Measurements from ENCODE around the gene RIC8A.
A peak's percentile ranks its signal among the peaks of the same experiment; 100 is the strongest.
"Not testable (repeated sequence)": the region's sequence is repeated elsewhere in the genome, so short reads cannot be mapped to it uniquely, and the experiment has no call there.

Gene RIC8A

DNA sequence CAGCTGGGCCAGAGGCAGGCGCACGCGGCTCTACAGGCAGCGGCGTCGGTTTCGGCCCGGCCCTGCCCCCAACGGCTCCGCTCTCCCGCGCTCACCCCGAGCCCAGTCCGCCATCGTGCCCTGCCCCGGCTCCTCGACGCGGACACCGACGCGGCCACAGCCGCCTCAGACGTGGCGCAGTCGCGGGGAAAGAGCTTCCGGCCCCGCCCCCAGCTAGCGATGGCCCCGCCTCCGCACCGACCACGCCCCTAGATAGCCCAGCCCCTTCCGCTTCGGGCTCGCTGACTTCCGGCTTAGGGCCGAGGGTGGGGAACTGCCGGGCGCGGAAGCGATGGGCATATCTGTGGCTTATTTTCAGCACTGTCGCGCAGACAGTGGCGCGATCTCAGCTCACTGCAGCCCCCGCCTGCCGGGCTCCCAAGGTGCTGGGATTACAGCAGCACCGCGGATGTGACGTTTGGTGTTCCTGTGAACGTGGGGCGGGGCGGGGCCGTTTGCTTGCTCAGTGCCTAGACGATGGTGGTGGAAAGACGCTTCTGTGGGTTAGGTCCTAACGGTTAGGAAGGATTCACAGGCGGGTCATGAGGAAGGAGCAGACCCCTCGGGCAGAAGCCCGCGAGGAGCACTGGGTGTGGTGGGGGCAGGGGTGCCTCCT is at the start of gene RIC8A, which contains the start of gene BET1L:
TSS of gene RIC8A (plus strand) at position 501 of the 655 bp plus-strand sequence. CDS start 1,147 bp downstream, outside the sequence.
TSS of gene BET1L (minus strand) at position 192 of the 655 bp plus-strand sequence. CDS start at position 114, 78 bp downstream.
- peak; percentile 99 for DNase-seq

DNA sequence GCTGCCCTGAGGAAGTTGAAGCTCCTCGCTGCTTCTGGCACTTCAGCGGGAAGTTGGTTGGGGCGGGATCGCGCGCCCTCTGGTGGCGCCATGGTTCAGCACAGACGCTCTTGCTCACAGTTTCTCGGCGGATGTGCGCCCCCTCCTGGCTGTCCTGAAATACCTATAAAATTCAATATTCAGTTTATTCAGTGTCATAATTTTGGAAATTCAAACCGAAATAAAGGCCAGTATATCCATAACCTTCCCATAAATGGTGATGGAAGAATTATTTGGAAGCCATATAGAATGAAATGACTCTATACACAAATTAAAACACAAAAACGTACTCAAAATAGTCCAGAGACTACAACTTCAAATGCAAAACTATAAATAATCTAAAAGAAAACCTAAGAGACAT is 27.3 kb upstream of the RIC8A start:
- not testable (repeated sequence) for DNase-seq

DNA sequence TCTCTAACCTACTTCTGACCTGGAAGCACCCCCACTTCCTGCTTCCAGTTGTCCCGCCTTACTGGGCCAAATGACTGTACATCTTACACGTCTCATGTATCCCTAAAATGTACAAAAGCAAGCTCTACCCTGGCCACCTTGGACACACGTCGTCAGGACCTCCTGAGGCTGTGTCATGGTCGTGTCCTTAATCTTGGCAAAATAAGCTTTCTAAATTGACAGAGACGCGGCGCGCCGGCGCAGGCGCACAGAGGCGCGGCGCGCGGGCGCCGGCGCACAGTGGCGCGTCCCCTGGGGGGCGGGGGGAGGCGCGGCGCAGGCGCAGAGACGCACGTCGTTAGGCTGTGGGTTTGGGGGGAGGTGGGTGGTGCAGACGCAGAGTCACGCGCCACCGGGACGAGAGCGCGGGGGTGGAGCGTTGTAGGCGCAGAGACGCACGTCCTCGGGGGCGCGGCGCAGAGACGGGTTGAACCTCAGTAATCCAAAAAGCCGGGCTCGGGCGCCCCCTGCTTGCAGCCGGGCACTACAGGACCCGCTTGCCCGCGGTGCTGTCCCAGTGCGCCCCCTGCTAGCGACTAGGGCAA is 18.2 kb upstream of the RIC8A start:
- DNase-seq: not testable (repeated sequence)

DNA sequence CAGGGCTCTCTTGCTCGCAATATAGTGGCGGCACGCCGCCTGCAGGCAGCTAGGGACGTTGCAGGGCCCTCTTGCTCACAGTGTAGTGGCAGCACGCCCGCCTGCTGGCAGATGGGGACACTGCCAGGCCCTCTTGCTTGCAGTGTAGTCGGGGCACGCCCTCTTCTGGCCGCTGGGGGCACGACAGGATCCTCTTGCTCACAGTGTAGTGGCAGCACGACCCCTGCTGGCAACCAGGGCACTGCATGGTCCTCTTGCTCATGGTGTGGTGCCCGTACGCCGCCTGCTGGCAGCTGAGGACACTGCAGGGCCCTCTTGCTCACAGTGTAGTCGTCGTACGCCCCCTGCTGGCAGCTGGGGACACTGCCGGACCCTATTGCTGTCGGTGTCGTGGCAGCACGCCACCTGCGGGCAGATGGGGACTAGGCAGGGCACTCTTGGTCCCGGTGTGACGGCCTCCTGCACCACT is 17.6 kb upstream of the RIC8A start:
- not testable (repeated sequence) for DNase-seq

DNA sequence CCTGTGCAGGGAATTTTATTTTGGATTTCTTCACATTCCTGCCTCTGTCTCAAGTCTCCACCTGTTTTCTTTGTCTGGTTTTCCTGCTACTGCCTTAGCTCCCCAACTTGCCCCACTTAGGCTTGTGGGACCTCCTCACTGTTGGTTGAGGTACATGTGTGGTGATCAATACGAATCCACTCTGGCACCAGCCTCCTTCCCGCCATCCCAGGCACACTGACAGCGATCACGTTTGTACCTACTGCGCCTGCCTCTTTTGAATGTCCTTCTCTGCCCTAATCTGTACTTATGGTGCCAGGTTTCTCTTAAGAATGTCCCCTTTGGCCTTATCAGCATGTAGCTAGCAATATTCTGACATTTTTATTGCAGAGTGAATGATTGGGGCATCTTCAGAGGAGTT is 17.0 kb upstream of the RIC8A start:
- DNase-seq: not testable (repeated sequence)

DNA sequence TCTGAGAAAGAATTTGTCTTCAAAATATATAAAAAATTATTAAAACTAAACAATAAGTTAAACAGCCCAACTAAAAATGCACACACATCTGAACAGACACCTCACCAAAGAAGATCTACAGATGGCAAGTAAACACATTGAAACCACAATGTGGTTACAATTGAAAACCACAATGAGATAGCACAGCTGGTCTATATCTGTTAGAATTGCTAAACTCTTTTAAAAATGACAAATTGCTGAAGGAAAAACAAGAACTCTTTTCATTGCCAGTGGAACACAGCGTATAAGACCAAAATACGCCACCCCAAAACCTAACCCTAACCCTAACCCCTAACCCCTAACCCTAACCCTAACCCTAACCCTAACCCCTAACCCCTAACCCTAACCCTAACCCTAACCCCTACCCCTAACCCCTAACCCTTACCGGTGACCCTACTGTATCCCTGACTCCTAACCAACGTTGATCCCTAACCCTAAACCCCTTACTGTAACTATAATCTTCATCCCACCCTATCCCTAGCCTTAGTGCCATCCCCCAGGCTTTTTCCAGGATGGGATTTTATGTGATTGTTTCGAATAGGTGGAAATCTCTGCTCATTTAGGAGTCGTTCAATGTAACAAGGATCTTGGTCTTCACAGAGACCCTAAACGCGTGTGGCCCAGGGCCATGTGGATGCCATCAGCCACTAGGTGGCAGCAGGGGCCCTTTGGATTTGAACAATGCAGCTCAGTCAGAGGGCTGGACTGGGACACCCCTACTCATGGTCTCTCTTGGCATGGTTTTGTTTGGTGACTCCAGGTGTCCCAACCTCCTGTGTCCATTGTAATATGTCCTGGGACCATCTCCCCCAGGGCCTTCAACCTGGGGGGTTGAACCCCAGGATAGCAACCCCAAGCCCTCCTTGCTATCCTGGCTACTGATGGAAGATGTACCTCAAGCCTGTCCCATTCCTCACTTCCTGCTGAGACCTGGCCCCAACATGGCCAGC is 15.7 kb upstream of the RIC8A start:
- not testable (repeated sequence) for DNase-seq

DNA sequence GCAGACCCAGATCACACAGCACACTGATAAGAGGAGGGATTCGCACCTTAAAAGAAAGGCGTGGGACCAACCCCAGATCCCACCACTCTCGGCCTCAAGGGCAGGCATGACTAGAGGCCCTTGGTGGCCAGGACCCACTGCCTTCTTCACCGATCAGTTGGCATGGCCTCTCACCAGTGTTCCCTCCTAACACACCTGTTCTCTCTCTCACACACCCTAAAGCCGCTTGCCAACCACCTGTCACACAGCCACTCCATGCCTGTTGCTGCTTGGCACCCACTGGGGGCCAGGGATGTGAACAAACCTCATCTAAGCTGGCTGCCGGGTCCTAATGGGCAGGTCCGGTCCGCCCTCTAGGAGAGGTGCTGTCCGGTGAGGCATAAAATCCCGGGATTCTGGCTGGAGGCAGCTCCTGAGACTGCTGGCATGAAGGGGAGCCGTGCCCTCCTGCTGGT is 14.8 kb upstream of the RIC8A start, which contains the start of gene SCGB1C1:
TSS of gene SCGB1C1 (plus strand) at position 405 of the 455 bp plus-strand sequence. CDS start at position 427, 22 bp downstream.
- not testable (repeated sequence) for DNase-seq

DNA sequence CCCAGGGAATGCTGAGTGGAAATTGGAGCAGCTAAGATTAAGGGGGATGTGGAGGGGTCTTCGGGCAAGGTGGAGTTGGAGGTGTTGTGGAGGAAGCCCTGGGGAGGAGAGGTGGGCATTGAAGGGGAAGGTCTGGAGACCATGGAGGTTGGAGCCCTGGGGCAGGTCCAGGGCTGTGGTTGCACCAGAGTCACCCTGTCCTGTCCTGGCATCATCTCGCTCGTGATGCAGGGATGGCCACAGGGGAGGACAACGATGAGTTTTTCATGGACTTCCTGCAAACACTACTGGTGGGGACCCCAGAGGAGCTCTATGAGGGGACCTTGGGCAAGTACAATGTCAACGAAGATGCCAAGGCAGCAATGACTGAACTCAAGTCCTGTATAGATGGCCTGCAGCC is 14.0 kb upstream of the RIC8A start:
- DNase-seq: not testable (repeated sequence)

DNA sequence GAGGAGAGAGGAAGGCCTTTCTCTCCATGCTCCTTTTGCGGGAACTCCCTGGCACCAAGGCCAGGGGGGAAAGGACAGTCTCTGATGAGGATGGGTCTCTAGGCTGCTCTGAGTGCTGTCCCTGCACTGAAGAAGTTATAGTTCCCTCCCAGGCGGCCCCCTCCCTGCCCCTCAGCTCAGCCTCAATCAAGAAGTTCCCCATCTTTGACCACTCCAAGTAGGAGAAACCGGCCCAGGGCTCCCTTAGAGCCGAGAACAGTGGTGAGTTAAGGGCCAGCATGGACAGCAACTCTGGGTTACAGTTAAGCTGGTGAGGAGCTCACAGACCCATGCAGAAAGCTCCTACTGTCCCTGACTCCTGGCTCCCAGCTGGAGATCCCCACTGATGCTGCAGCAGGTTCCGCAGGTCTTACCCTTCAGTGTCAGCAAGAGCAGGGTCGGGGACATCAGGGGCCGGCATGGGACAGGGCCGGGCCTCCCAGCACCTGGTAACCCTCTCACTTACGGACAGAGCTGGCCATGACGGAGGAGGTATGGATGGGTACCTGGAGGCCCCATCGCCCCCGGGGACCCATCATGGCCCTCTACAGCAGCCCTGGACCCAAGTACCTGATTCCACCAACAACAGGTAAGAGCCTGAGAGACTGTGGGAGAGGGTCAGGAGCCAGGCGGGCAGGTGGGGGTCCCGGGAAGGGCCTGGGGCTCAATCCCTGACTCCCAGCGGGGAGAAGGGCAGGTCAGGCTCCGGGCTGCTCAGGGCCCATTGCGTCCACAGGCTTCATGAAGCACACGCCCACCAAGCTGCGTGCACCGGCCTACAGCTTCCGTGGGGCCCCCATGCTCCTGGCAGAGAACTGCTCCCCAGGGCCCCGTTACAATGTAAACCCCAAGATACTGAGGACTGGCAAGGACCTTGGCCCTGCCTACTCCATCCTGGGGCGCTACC is 10.4 kb upstream of the RIC8A start:
- no peak for DNase-seq

DNA sequence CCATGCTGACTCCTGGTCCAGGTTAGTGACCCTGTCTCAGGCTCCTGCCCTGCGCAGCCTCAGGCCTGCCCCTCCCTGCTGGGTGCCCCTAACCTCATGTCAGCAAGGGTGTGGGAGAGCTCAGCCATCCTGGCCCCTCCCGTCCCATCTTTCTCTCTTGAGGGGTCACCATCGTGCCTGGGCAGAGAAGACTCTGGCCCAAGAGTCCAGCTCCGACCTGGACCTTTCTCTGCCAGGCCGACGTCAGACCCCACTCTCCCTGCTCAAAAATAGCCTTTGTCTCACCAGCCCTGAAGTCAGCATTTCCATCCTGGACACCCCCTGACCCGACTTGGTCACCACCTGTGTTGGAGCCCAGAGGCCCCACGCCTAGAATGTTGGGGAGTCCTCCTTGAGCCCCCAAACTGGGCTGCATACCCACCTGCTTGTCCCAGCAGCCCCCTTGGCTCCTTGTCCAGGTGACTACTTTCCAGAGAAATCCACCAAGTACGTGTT is 9.7 kb upstream of the RIC8A start:
- DNase-seq: no peak

DNA sequence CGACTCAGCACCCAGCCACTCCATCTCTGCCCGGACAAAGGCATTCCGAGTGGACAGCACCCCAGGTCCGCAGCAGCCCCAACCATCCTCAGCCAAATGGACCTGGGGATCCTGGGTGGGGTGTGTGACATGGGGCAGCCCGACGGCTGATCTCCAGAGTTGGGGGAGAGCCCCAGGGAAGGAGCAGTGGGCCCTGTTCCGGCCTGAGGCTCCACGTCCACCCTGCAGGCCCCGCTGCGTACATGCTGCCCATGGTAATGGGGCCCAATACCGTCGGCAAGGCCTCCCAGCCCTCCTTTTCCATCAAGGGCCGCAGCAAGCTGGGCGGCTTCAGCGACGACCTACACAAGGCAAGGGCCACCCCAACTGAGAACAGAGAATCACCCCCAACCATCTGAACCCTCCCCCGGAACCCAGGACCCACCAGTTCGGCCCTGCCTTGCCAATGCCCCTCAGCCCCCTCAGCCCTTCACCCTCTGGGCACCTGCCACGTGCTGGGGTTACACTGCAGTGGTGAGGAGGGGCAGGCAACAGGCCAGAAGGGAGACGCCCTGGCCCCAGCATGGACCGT is 9.2 kb upstream of the RIC8A start:
- no peak for DNase-seq

DNA sequence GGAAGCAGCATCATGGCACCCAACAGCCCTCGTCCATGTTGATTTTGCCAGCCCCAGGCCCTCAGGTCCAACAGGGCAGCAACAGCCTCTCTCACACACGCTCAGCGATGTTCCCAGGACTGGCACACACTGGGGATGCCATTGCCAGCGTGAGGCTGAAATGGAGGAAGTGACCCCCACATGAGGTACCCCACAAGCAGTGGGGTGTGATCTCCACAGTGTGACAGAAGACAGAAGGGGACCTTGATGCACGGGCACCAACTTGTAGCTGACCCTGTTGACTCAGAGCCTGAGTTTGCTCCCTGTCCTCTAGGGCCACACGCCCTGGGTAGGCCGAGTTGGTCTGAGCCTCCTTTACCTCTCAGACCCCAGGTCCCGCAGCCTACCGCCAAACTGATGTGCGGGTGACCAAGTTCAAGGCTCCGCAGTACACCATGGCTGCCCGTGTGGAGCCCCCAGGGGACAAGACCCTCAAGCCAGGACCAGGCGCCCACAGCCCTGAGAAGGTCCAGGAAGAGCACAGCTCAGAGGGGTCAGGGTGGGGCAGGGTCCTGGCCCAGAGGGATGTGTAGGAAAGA is 8.4 kb upstream of the RIC8A start:
- no peak for DNase-seq

DNA sequence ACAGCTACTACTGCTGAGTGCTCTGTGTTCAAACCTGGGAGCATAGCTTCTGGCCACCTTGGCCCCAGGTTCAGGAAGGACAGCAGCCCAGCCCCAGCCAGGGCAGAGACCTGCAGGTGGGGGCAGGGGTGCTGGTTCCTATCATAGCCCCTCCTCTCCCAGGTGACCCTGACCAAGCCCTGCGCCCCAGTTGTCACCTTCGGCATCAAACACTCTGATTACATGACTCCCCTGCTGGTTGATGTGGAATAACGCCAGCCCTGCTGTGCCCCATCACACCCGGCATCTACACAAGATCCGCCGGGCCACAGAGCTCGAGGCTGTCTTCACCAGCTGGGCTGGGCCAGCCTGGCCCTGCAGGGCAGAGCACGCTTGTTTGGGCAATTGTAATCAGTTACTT is 7.7 kb upstream of the RIC8A start:
- DNase-seq: no peak

DNA sequence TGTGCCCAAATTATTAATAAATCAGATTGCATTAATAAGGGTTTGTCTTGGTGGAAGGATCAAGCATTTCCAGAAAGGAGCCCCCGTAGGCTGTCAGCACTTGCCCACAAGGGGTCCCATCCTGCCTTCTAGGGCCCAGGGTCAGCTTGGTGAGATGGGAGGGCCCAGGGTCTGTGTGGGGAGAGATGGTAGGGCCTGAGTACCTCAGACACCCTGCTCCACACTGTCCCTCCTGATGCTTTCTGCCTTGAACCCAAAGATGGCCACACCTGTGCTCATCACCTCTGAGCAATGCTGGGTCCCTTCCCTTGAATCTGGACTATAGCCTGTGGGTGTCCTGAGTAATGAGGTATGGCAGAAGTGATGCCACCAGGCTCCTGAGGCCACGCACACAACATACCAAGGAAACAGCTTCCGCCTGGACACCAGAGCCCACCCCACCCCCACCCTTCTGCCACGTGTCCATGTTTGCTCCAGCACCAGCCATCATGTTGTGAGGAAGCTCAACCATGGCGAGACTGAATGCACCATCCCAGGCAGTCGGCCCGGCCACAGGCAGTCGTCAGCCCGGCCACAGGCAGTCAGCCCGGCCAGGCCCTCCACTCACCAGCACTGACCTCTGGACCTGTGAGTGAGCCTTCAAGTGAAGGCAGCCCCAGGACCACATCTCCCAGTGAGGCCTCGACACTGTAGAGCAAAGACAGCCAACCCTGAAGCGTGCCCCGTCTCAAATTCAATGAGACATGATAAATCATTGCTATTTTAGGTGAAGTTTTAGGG is 7.1 kb upstream of the RIC8A start:
- no peak for DNase-seq

DNA sequence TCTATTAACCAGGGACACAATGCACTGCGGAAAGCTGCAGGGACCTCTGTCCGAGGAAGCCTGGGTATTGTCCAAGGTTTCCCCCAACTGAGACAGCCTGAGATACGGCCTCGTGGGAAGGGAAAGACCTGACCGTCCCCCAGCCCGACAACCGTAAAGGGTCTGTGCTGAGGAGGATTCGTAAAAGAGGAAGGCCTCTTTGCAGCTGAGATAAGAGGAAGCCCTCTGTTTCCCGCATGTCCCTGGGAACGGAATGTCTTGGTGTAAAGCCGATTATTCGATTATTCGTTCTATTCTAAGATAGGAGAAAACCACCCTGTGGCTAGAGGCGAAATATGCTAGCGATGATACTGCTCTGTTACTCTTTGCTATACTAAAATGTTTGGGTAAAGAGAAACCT is 5.5 kb upstream of the RIC8A start:
- DNase-seq: peak; percentile 79

DNA sequence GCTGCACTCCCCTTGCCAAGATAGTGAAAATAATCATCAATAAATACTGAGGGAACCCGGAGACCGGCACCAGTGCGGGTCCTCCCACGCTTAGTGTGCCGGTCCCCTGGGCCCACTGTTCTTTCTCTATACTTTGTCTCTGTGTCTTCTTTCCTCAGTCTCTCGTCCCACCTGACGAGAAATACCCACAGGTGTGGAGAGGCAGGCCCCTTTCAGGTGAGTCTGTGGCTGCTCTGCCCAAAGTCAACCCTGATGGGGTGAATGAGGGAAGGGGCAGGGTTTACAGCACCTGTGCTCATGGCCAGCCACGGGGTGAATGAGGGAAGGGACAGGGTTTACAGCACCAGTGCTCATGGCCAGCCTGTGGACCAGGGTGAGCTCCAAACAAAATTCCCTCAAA is 5.0 kb upstream of the RIC8A start:
- no peak for DNase-seq

DNA sequence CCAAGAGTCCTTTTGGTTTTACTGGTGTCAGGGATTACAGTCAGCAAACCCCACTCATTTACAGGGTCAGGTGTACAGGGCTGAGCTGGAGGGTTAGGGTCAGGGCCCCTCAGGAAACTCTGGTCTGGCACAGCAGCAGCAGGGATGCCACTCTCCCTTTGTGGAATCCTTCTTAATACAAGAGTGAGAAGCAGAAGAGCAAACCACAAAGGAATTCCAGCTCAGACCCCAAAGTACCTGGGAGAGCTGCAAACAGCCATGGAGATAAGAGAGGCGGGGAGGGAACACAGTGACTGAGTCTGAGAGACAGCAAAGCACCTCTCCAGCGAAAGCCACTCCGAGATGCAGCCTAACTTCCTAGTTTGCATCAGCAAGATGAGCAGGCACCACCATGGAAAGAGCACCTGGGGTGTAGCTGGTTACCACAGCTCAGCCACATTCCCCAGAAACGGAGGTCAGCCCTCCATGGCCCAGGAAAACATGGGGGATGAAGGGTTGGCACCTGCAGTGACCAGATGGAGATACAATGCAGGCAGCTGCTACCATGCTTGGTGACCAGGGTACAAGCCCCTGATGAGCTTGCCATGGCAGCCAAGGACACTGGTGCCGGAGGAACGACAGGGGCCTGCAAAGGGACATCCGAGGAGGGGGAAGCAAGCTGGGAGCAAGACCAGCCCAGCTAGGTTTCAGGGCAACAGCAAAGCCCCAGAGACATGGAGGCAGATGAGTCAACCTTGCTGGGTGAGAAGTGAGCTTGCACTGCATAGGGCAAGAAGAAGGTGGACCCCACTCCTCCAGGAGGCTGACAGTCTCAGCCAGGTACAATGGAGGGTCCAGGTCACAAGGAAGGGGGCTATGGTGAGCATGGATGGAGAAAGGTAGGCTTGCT is 4.2 kb upstream of the RIC8A start:
- DNase-seq: no peak

DNA sequence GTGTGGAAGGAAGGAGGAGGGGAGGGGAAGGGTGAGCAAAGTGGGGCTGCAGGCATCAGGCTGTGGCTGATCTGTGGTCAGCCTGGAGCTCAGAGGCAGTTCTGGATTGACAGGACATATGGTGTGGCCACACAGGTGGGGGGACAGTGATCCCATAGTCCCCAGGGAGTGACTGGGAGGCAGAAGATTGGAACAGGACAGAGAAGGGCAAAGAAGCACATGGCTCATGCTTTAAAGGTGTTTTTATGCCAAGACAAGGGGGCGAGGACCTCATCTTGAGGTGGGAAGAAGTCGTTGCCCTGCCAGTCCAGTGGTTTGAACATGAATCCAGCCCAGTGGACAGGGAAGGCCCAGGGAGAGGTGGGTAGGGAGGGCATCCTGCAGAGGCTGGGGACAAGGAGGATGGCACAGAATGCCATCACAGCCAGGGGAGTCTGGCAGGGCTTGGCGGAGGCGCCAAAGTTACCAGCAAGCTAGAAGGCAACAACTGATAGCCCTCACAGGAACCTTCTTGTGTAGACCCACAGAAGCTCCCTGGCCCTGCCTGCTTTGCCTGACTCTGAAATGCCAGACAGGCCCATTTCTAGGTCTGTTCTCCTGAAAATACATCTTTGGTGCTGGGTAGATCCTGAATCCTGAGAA is 3.4 kb upstream of the RIC8A start:
- DNase-seq: no peak

Data from hematopoietic multipotent progenitor cell treated with erythropoietin and hydrocortisone succinate and interleukin-3 and kit ligand, for 6 days (in vitro differentiated cells).